IPS-15b (cell line): ENCODE measurements around the gene GLYAT.

ENCODE experiments used
- H3K27me3 ChIP-seq: one replicate; pipeline ENCODE4 v1.6.1; 2013; ENCODE audit warnings: low read length; ENCODE audit not compliant: control insufficient read depth, insufficient read depth
- H3K36me3 ChIP-seq: one replicate; pipeline ENCODE4 v1.6.1; 2013; ENCODE audit warnings: low read length; ENCODE audit not compliant: control insufficient read depth, insufficient read depth
- H3K4me1 ChIP-seq: one replicate; pipeline ENCODE4 v1.6.1; 2013; ENCODE audit warnings: mild to moderate bottlenecking, low read length; ENCODE audit not compliant: control insufficient read depth, insufficient read depth
- H3K4me3 ChIP-seq: one replicate; pipeline ENCODE4 v1.5.1; 2013; ENCODE audit warnings: low read depth, low read length
- H3K9ac ChIP-seq: one replicate; pipeline ENCODE4 v1.6.1; 2013; ENCODE audit warnings: low read depth, mild to moderate bottlenecking, low read length
- H3K9me3 ChIP-seq: one replicate; pipeline ENCODE4 v1.6.1; 2013; ENCODE audit warnings: mild to moderate bottlenecking, low read length; ENCODE audit not compliant: control insufficient read depth, insufficient read depth

GLYAT gene

GRCh38 chr11:58731819-58732218, at the start of gene GLYAT:
Gene GLYAT, minus strand, starts transcription at chr11:58731943. Its CDS starts 7,447 bp downstream, at chr11:58724496.
- no peaks in the 10 kb centered on the region for H3K9me3 ChIP-seq

GRCh38 chr11:58781345-58781744, 49.6 kb upstream of the GLYAT start:
- no peaks in the 10 kb centered on the region for H3K4me1 ChIP-seq
- no peak overlapping the region for H3K9ac ChIP-seq
- no peak overlapping the region for H3K4me3 ChIP-seq
- no peaks in the 10 kb centered on the region for H3K9me3 ChIP-seq
- H3K27me3 ChIP-seq: no peaks in the 10 kb centered on the region
- H3K36me3 ChIP-seq: no peaks in the 10 kb centered on the region

More at GRCh38 chr11:58731819-58732218, at the start of gene GLYAT:
- peaks cover 2% of the 10 kb centered on the region for H3K27me3 ChIP-seq
- no peak within 1 kb of the TSS for H3K9ac ChIP-seq
- no peaks in the 10 kb centered on the region for H3K4me1 ChIP-seq
- H3K36me3 ChIP-seq: no peaks in the 10 kb centered on the region
- H3K4me3 ChIP-seq: no peak within 1 kb of the TSS

GRCh38 chr11:58780578-58780977, 48.8 kb upstream of the GLYAT start:
- Histone ChIP-seq H3K4me1 (no peaks in the 10 kb centered on the region), H3K4me3 (no peak overlapping the region), H3K27me3 (no peaks in the 10 kb centered on the region), H3K36me3 (no peaks in the 10 kb centered on the region), H3K9me3 (no peaks in the 10 kb centered on the region), H3K9ac (no peak overlapping the region)

- Histone ChIP-seq H3K4me1 (no peaks in the 10 kb centered on the region), H3K4me3 (no peak overlapping the region), H3K9me3 (no peaks in the 10 kb centered on the region), H3K9ac (no peak overlapping the region), H3K27me3 (no peaks in the 10 kb centered on the region), H3K36me3 (no peaks in the 10 kb centered on the region)
Measured at GRCh38 chr11:58776891-58777710, 45.4 kb upstream of the GLYAT start.

GRCh38 chr11:58775066-58775708, 43.4 kb upstream of the GLYAT start:
- no peaks in the 10 kb centered on the region for H3K36me3 ChIP-seq
- no peak overlapping the region for H3K4me3 ChIP-seq

GRCh38 chr11:58774164-58774593, 42.4 kb upstream of the GLYAT start:
- Histone ChIP-seq H3K36me3 (no peaks in the 10 kb centered on the region), H3K4me1 (no peaks in the 10 kb centered on the region), H3K9ac (no peak overlapping the region), H3K9me3 (peaks cover 4% of the 10 kb centered on the region), H3K27me3 (no peaks in the 10 kb centered on the region), H3K4me3 (no peak overlapping the region)

More at GRCh38 chr11:58775066-58775708, 43.4 kb upstream of the GLYAT start:
- no peak overlapping the region for H3K9ac ChIP-seq
- no peaks in the 10 kb centered on the region for H3K27me3 ChIP-seq
- peaks cover 4% of the 10 kb centered on the region for H3K9me3 ChIP-seq
- H3K4me1 ChIP-seq: no peaks in the 10 kb centered on the region

- H3K4me3 ChIP-seq: no peak overlapping the region
- peaks cover 4% of the 10 kb centered on the region for H3K9me3 ChIP-seq
- no peaks in the 10 kb centered on the region for H3K4me1 ChIP-seq
- no peaks in the 10 kb centered on the region for H3K27me3 ChIP-seq
- no peaks in the 10 kb centered on the region for H3K36me3 ChIP-seq
- H3K9ac ChIP-seq: no peak overlapping the region
Measured at GRCh38 chr11:58773337-58773736, 41.6 kb upstream of the GLYAT start.

- H3K9me3 ChIP-seq: peaks cover 4% of the 10 kb centered on the region
- no peaks in the 10 kb centered on the region for H3K27me3 ChIP-seq
- H3K36me3 ChIP-seq: no peaks in the 10 kb centered on the region
- H3K4me3 ChIP-seq: no peak overlapping the region
- H3K4me1 ChIP-seq: no peaks in the 10 kb centered on the region
- H3K9ac ChIP-seq: no peak overlapping the region
Measured at GRCh38 chr11:58772329-58773285, 40.9 kb upstream of the GLYAT start.

- Histone ChIP-seq H3K9ac (no peak overlapping the region), H3K4me1 (no peaks in the 10 kb centered on the region), H3K36me3 (no peaks in the 10 kb centered on the region), H3K4me3 (no peak overlapping the region), H3K27me3 (no peaks in the 10 kb centered on the region), H3K9me3 (peaks cover 4% of the 10 kb centered on the region)
Measured at GRCh38 chr11:58771458-58771855, 39.7 kb upstream of the GLYAT start.

GRCh38 chr11:58770627-58771457, 39.1 kb upstream of the GLYAT start:
- Histone ChIP-seq H3K4me3 (no peak overlapping the region), H3K9ac (no peak overlapping the region), H3K36me3 (no peaks in the 10 kb centered on the region), H3K9me3 (peaks cover 4% of the 10 kb centered on the region), H3K4me1 (no peaks in the 10 kb centered on the region), H3K27me3 (no peaks in the 10 kb centered on the region)

- Histone ChIP-seq H3K4me1 (no peaks in the 10 kb centered on the region), H3K27me3 (no peaks in the 10 kb centered on the region), H3K4me3 (no peak overlapping the region), H3K9ac (no peak overlapping the region), H3K9me3 (peaks cover 4% of the 10 kb centered on the region), H3K36me3 (no peaks in the 10 kb centered on the region)
Measured at GRCh38 chr11:58770166-58770565, 38.4 kb upstream of the GLYAT start.
